Measurements from ENCODE around the gene KIRREL3.

Gene KIRREL3

GRCh38 chr11:126408901-126409619 lies 591.5 kb downstream of the KIRREL3 start:
- Histone ChIP-seq H3K36me3 (ENCODE audit: control insufficient read depth, insufficient read depth, low read length) (peaks cover 1% of the 10 kb centered on the region), H2BK15ac (replicated peaks; ENCODE audit: low read depth) (no peak overlapping the region), H3K27me3 (ENCODE audit: insufficient read depth, low read length, poor library complexity) (no peaks in the 10 kb centered on the region), H3K56ac (ENCODE audit: low read length) (no peak overlapping the region), H3K4me2 (ENCODE audit: low read length) (no peak overlapping the region), H4K5ac (ENCODE audit: low read length) (no peak overlapping the region), H3K18ac (ENCODE audit: low read length) (no peak overlapping the region), H3K4me3 (ENCODE audit: low read length) (no peak overlapping the region), H3K9ac (ENCODE audit: low read length) (no peak overlapping the region), H3K79me1 (ENCODE audit: low read length) (peaks cover 1% of the 10 kb centered on the region), H2BK5ac (ENCODE audit: low read length) (no peak overlapping the region), H4K8ac (ENCODE audit: low read depth, low read length) (no peak overlapping the region), H3K23ac (ENCODE audit: low read length) (no peak overlapping the region), H3K4ac (ENCODE audit: low read depth, low read length) (no peak overlapping the region), H2AK5ac (ENCODE audit: low read length) (no peak overlapping the region), H2BK120ac (ENCODE audit: low read depth, low read length) (no peak overlapping the region), H3K4me1 (ENCODE audit: control insufficient read depth, low read depth, low read length) (peaks cover 11% of the 10 kb centered on the region), H3K27ac (ENCODE audit: low read depth, low read length) (no peak overlapping the region), H3K79me2 (ENCODE audit: control insufficient read depth, insufficient read depth, low read length) (no peaks in the 10 kb centered on the region)
- DNase-seq, result no peak
- no CpG with 5 or more reads among the region's 12 CpGs for WGBS (ENCODE audit: extremely low coverage, insufficient coverage, low lambda C conversion rate)

- no peak overlapping the region for H3K27ac ChIP-seq (ENCODE audit: low read depth, low read length)
- peaks cover 11% of the 10 kb centered on the region for H3K4me1 ChIP-seq (ENCODE audit: control insufficient read depth, low read depth, low read length)
- no peaks in the 10 kb centered on the region for H3K79me2 ChIP-seq (ENCODE audit: control insufficient read depth, insufficient read depth, low read length)
- no peak overlapping the region for H3K9ac ChIP-seq (ENCODE audit: low read length)
- no peak overlapping the region for H2BK15ac ChIP-seq (replicated peaks; ENCODE audit: low read depth)
- H3K4ac ChIP-seq (ENCODE audit: low read depth, low read length), result no peak overlapping the region
- no peak overlapping the region for H4K8ac ChIP-seq (ENCODE audit: low read depth, low read length)
- no peak overlapping the region for H2BK5ac ChIP-seq (ENCODE audit: low read length)
- H3K56ac ChIP-seq (ENCODE audit: low read length), result no peak overlapping the region
- DNase-seq, result no peak
- H3K27me3 ChIP-seq (ENCODE audit: insufficient read depth, low read length, poor library complexity), result no peaks in the 10 kb centered on the region
- no CpG with 5 or more reads among the region's 12 CpGs for WGBS (ENCODE audit: extremely low coverage, insufficient coverage, low lambda C conversion rate)
- H3K79me1 ChIP-seq (ENCODE audit: low read length), result peaks cover 1% of the 10 kb centered on the region
- H3K23ac ChIP-seq (ENCODE audit: low read length), result no peak overlapping the region
- peaks cover 1% of the 10 kb centered on the region for H3K36me3 ChIP-seq (ENCODE audit: control insufficient read depth, insufficient read depth, low read length)
- no peak overlapping the region for H2BK120ac ChIP-seq (ENCODE audit: low read depth, low read length)
- no peak overlapping the region for H3K4me3 ChIP-seq (ENCODE audit: low read length)
- no peak overlapping the region for H3K4me2 ChIP-seq (ENCODE audit: low read length)
- H3K18ac ChIP-seq (ENCODE audit: low read length), result no peak overlapping the region
- no peak overlapping the region for H4K5ac ChIP-seq (ENCODE audit: low read length)
- H2AK5ac ChIP-seq (ENCODE audit: low read length), result no peak overlapping the region
Observed at GRCh38 chr11:126408496-126408895, 592.1 kb downstream of the KIRREL3 start.

GRCh38 chr11:126407682-126408288 lies 592.8 kb downstream of the KIRREL3 start:
- no peaks in the 10 kb centered on the region for H3K79me2 ChIP-seq (ENCODE audit: control insufficient read depth, insufficient read depth, low read length)
- no peaks in the 10 kb centered on the region for H3K36me3 ChIP-seq (ENCODE audit: control insufficient read depth, insufficient read depth, low read length)
- DNase-seq, result no peak
- no peak overlapping the region for H3K4ac ChIP-seq (ENCODE audit: low read depth, low read length)
- H3K4me1 ChIP-seq (ENCODE audit: control insufficient read depth, low read depth, low read length), result peaks cover 18% of the 10 kb centered on the region
- peaks cover 1% of the 10 kb centered on the region for H3K79me1 ChIP-seq (ENCODE audit: low read length)
- H3K27ac ChIP-seq (ENCODE audit: low read depth, low read length), result no peak overlapping the region
- H3K4me3 ChIP-seq (ENCODE audit: low read length), result no peak overlapping the region
- no peak overlapping the region for H2BK5ac ChIP-seq (ENCODE audit: low read length)
- H4K5ac ChIP-seq (ENCODE audit: low read length), result no peak overlapping the region
- no peak overlapping the region for H2BK15ac ChIP-seq (replicated peaks; ENCODE audit: low read depth)
- no peak overlapping the region for H2AK5ac ChIP-seq (ENCODE audit: low read length)
- H3K18ac ChIP-seq (ENCODE audit: low read length), result no peak overlapping the region
- no peaks in the 10 kb centered on the region for H3K27me3 ChIP-seq (ENCODE audit: insufficient read depth, low read length, poor library complexity)
- no peak overlapping the region for H3K4me2 ChIP-seq (ENCODE audit: low read length)
- H3K23ac ChIP-seq (ENCODE audit: low read length), result no peak overlapping the region
- no CpG with 5 or more reads among the region's 15 CpGs for WGBS (ENCODE audit: extremely low coverage, insufficient coverage, low lambda C conversion rate)
- no peak overlapping the region for H3K9ac ChIP-seq (ENCODE audit: low read length)
- no peak overlapping the region for H3K56ac ChIP-seq (ENCODE audit: low read length)
- H2BK120ac ChIP-seq (ENCODE audit: low read depth, low read length), result no peak overlapping the region
- no peak overlapping the region for H4K8ac ChIP-seq (ENCODE audit: low read depth, low read length)

GRCh38 chr11:126407101-126407521 lies 593.5 kb downstream of the KIRREL3 start:
- peaks cover 21% of the 10 kb centered on the region for H3K4me1 ChIP-seq (ENCODE audit: control insufficient read depth, low read depth, low read length)

DNA sequence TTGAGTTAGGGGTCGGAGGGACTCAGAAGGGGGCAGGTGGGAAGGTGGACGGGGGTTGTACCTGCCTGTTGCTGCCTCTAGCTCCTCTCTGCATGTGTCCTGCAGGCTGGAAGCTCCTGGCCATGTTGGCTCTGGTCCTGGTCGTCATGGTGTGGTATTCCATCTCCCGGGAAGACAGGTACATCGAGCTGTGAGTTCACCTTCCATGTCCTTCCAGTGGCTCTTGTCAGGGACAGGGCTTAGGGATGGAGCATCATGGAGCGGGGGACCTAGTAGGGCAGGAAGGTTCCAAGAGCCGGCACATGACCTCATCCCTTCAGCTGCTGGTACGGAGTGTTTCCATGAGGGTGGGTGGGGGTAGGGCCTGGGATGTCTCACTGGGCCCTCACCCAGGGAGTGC lies 594.2 kb downstream of the KIRREL3 start:
- Histone ChIP-seq H3K79me2 (ENCODE audit: control insufficient read depth, insufficient read depth, low read length) (no peaks in the 10 kb centered on the region), H3K79me1 (ENCODE audit: low read length) (peaks cover 1% of the 10 kb centered on the region), H2BK120ac (ENCODE audit: low read depth, low read length) (no peak overlapping the region), H2BK15ac (replicated peaks; ENCODE audit: low read depth) (no peak overlapping the region), H3K23ac (ENCODE audit: low read length) (no peak overlapping the region), H3K27me3 (ENCODE audit: insufficient read depth, low read length, poor library complexity) (no peaks in the 10 kb centered on the region), H2AK5ac (ENCODE audit: low read length) (no peak overlapping the region), H2BK5ac (ENCODE audit: low read length) (no peak overlapping the region), H3K36me3 (ENCODE audit: control insufficient read depth, insufficient read depth, low read length) (no peaks in the 10 kb centered on the region), H3K4me3 (ENCODE audit: low read length) (no peak overlapping the region), H3K18ac (ENCODE audit: low read length) (no peak overlapping the region), H4K8ac (ENCODE audit: low read depth, low read length) (no peak overlapping the region), H3K4ac (ENCODE audit: low read depth, low read length) (no peak overlapping the region), H3K4me1 (ENCODE audit: control insufficient read depth, low read depth, low read length) (peaks cover 21% of the 10 kb centered on the region), H3K4me2 (ENCODE audit: low read length) (no peak overlapping the region), H3K56ac (ENCODE audit: low read length) (no peak overlapping the region), H3K27ac (ENCODE audit: low read depth, low read length) (no peak overlapping the region), H4K5ac (ENCODE audit: low read length) (no peak overlapping the region), H3K9ac (ENCODE audit: low read length) (no peak overlapping the region)
- no CpG with 5 or more reads among the region's 8 CpGs for WGBS (ENCODE audit: extremely low coverage, insufficient coverage, low lambda C conversion rate)
- no peak for DNase-seq

More at GRCh38 chr11:126407101-126407521, 593.5 kb downstream of the KIRREL3 start:
- Histone ChIP-seq H3K18ac (ENCODE audit: low read length) (no peak overlapping the region), H3K79me1 (ENCODE audit: low read length) (peaks cover 1% of the 10 kb centered on the region), H2AK5ac (ENCODE audit: low read length) (no peak overlapping the region), H3K79me2 (ENCODE audit: control insufficient read depth, insufficient read depth, low read length) (no peaks in the 10 kb centered on the region), H3K4ac (ENCODE audit: low read depth, low read length) (no peak overlapping the region), H3K56ac (ENCODE audit: low read length) (no peak overlapping the region), H4K5ac (ENCODE audit: low read length) (no peak overlapping the region), H3K27me3 (ENCODE audit: insufficient read depth, low read length, poor library complexity) (no peaks in the 10 kb centered on the region), H3K4me2 (ENCODE audit: low read length) (no peak overlapping the region), H2BK120ac (ENCODE audit: low read depth, low read length) (no peak overlapping the region), H2BK5ac (ENCODE audit: low read length) (no peak overlapping the region), H3K4me3 (ENCODE audit: low read length) (no peak overlapping the region), H4K8ac (ENCODE audit: low read depth, low read length) (no peak overlapping the region), H3K36me3 (ENCODE audit: control insufficient read depth, insufficient read depth, low read length) (no peaks in the 10 kb centered on the region), H3K9ac (ENCODE audit: low read length) (no peak overlapping the region), H2BK15ac (replicated peaks; ENCODE audit: low read depth) (no peak overlapping the region), H3K23ac (ENCODE audit: low read length) (no peak overlapping the region), H3K27ac (ENCODE audit: low read depth, low read length) (no peak overlapping the region)
- no CpG with 5 or more reads among the region's 12 CpGs for WGBS (ENCODE audit: extremely low coverage, insufficient coverage, low lambda C conversion rate)
- no peak for DNase-seq
